Calu3 (cell line): ENCODE results near the gene SEC63. TPM values are rescaled to one million over a fixed set of nuclear protein-coding genes. Genes with fewer than 3 reads are reported as not detected.
"Not testable (repeated sequence)": the region's sequence is repeated elsewhere in the genome, so short reads cannot be mapped to it uniquely, and the experiment has no call there.

ENCODE experiments used
- BruUV-seq: library from RNA; stranded (reverse); fragments of 400-500 nt; replicated peaks from 2 replicates; lab custom pipeline; 2021; lab: Mats Ljungman, UMichigan
- CTCF ChIA-PET: fragments of 300-600 bp; sonication (Branson Sonifier 250); formaldehyde crosslinking; loops from one replicate; lab custom pipeline; 2022; ENCODE audit warnings: antibody characterized with exemption; lab: Charles Lee
- DNase-seq: peaks from one replicate; pipeline ENCODE4 v3.0.0; 2022
- H3K27ac Mint-ChIP-seq: one replicate; pipeline ENCODE4 v1.8.0; 2022; ENCODE audit warnings: mixed read lengths; ENCODE audit not compliant: unreplicated experiment
- H3K27me3 Mint-ChIP-seq: one replicate; pipeline ENCODE4 v1.8.0; 2022; ENCODE audit warnings: mixed read lengths; ENCODE audit not compliant: unreplicated experiment
- H3K36me3 Mint-ChIP-seq: one replicate; pipeline ENCODE4 v1.8.0; 2022; ENCODE audit warnings: mild to moderate bottlenecking, moderate library complexity, mixed read lengths; ENCODE audit not compliant: insufficient read depth, unreplicated experiment
- H3K4me1 Mint-ChIP-seq: one replicate; pipeline ENCODE4 v1.8.0; 2022; ENCODE audit warnings: mild to moderate bottlenecking, low read depth, mixed read lengths; ENCODE audit not compliant: unreplicated experiment
- H3K4me3 Mint-ChIP-seq: one replicate; pipeline ENCODE4 v1.8.0; 2022; ENCODE audit warnings: mild to moderate bottlenecking, low read depth, moderate library complexity, mixed read lengths; ENCODE audit not compliant: unreplicated experiment
- H3K9me3 Mint-ChIP-seq: one replicate; pipeline ENCODE4 v1.8.0; 2022; ENCODE audit warnings: low read depth, mixed read lengths; ENCODE audit not compliant: unreplicated experiment
- CTCF ChIP-seq: fragments of 200-600 bp; IDR thresholded peaks from one replicate; pipeline ENCODE4 v1.8.0; 2022; ENCODE audit warnings: antibody characterized with exemption; ENCODE audit not compliant: unreplicated experiment
- intact Hi-C: fragments of 100-400 bp; cut with micrococcal nuclease; formaldehyde crosslinking; loops from one replicate; pipeline ENCODE4 v1.10.0; 2022; ENCODE audit not compliant: unreplicated experiment
- total RNA-seq: library from RNA; stranded (reverse); gene quantifications from 2 replicates; pipeline ENCODE4 v1.2.3, GENCODE V29; 2022

The SEC63 gene
- total RNA-seq, 1 experiment from 2014 or later: 135 TPM

- no peaks in the 10 kb centered on the region for H3K4me1 Mint-ChIP-seq
- peaks cover 11% of the 10 kb centered on the region for H3K36me3 Mint-ChIP-seq
- H3K27me3 Mint-ChIP-seq: no peaks in the 10 kb centered on the region
- CTCF ChIA-PET: no interaction called here
- peak overlapping the region; percentile 54 for H3K27ac Mint-ChIP-seq
- no TSS peak for BruUV-seq
- peaks cover 6% of the 10 kb centered on the region for H3K9me3 Mint-ChIP-seq
- no peak for TF ChIP-seq CTCF
- H3K4me3 Mint-ChIP-seq: no peak overlapping the region
- no peak for DNase-seq
- intact Hi-C loops: no loop called here
These were observed 25.4 kb downstream of the SEC63 start for GRCh38 chr6:107932580-107932979.

GRCh38 chr6:107931894-107932293, 26.1 kb downstream of the SEC63 start:
- no peak overlapping the region for H3K27ac Mint-ChIP-seq
- H3K4me1 Mint-ChIP-seq: no peaks in the 10 kb centered on the region
- CTCF ChIA-PET: no interaction called here

GRCh38 chr6:107928984-107929383, 29.0 kb downstream of the SEC63 start:
- H3K36me3 Mint-ChIP-seq: peaks cover 11% of the 10 kb centered on the region
- H3K9me3 Mint-ChIP-seq: peaks cover 6% of the 10 kb centered on the region
- no peaks in the 10 kb centered on the region for H3K27me3 Mint-ChIP-seq
- no peak overlapping the region for H3K27ac Mint-ChIP-seq
- H3K4me3 Mint-ChIP-seq: no peak overlapping the region
- no peak for DNase-seq
- no peaks in the 10 kb centered on the region for H3K4me1 Mint-ChIP-seq
- BruUV-seq: no TSS peak
- TF ChIP-seq CTCF: no peak
- CTCF ChIA-PET: no interaction called here
- intact Hi-C loops: no loop called here

More at GRCh38 chr6:107931894-107932293, 26.1 kb downstream of the SEC63 start:
- peaks cover 11% of the 10 kb centered on the region for H3K36me3 Mint-ChIP-seq
- no peak overlapping the region for H3K4me3 Mint-ChIP-seq
- TF ChIP-seq CTCF: no peak
- no TSS peak for BruUV-seq
- H3K9me3 Mint-ChIP-seq: peaks cover 6% of the 10 kb centered on the region
- intact Hi-C loops: no loop called here
- no peak for DNase-seq
- H3K27me3 Mint-ChIP-seq: no peaks in the 10 kb centered on the region

- CTCF ChIA-PET, H3K27me3 Mint-ChIP-seq, H3K9me3 Mint-ChIP-seq, H3K36me3 Mint-ChIP-seq, DNase-seq, H3K4me1 Mint-ChIP-seq, intact Hi-C loops, H3K27ac Mint-ChIP-seq, H3K4me3 Mint-ChIP-seq, BruUV-seq: not testable (repeated sequence)
These were observed 31.1 kb downstream of the SEC63 start for GRCh38 chr6:107926697-107927544.
